GM13977 (cell line): ENCODE results near the gene CYFIP2.

Experiments
- DNase-seq: peaks from one replicate; pipeline ENCODE4 v3.0.0; 2012; ENCODE audit warnings: low spot score
- CTCF ChIP-seq: IDR thresholded peaks from 2 replicates; pipeline ENCODE4 v1.5.1; 2012; ENCODE audit warnings: mild to moderate bottlenecking, control low read depth; ENCODE audit not compliant: insufficient read depth; ENCODE audit errors: extremely low read depth, missing control alignments
- in situ Hi-C: fragments of 300-500 bp; cut with MboI; formaldehyde crosslinking; loops from one replicate; pipeline ENCODE4 v1.12.0; 2022; ENCODE audit warnings: low sequenced_read_pairs, low pct_unique_long_range_greater_than_20kb, mixed read lengths, inconsistent platforms; ENCODE audit not compliant: unreplicated experiment

CYFIP2 gene

DNA sequence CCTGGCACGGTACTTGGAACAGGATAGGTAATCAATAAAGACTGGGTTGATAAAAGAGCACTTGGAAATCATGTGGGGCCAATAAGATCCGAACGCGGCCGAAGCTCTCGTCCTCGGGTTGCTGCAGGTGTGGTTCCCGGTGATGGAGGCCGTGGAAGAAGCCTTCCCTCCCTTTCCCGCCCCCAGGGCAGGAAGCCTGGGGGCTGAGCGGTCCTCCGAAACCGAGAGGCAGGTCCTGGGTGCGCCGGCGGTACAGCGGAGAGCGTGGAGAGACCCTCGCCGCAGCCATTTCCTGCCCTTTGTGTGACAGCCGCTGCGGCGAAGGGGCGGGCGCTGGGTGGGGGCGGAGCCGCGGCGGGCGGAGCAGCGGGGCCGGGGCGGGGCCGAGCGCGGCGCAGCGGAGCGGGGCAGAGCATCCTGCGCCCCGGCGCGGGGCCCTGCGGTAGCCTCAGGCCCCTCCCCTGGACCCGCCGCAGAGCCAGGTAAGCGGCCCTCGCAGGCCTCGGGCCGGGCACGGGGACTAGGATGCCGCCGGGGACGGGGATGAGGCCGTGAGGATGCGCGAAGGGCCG lies at the start of gene CYFIP2:
Gene CYFIP2, plus strand, starts transcription at position 410 of the 572 bp plus-strand sequence. CDS start 19,239 bp downstream, outside the sequence.
- peak; percentile 93 for DNase-seq

GRCh38 chr5:157216391-157217142 lies 49.4 kb upstream of the CYFIP2 start:
- in situ Hi-C loops, result no loop called here
- no peak for TF ChIP-seq CTCF
- DNase-seq, result no peak

More for the DNA sequence above, at the start of gene CYFIP2:
- no peak for TF ChIP-seq CTCF
- in situ Hi-C loops, result no loop called here

DNA sequence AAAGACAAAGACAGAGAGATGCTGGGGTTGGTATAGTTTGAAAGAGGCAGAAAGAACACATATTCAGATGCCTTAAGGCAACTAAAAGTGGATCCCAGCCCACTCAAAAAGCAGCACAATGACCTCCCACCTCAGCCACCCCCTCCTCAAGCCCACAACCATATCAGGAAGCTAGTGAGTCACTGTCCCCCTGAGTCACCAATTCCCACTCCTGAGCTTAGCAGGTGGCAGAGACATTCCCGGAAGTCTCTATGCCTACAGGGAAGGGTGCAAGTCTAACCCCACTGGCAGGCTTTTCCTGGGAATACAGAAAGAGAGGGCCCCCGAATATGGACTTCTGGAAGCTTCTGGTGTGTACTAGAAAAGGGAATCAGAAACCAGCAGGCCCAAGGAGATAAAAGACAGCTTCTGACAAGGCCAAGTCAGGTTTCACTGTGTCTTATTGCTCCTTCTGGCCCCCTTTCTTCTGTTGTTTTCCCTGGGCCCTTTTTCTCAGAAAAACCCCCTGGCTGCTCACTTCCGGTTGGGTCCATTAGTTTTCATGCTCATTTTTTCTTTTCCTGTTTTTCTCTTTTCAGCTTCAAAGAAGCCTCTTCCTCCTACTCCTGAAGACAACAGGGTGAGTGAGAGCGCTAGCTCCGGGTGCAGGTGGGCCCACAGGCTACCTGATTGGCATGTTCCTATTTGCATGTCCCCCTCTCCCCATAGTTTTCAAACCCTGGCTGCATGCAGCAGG lies 48.5 kb upstream of the CYFIP2 start:
- in situ Hi-C loops, result no loop called here
- no peak for DNase-seq
- TF ChIP-seq CTCF, result no peak

- in situ Hi-C loops, result no loop called here
- TF ChIP-seq CTCF, result no peak
- DNase-seq, result peak; percentile 46
Observed at GRCh38 chr5:157219491-157220271, 46.2 kb upstream of the CYFIP2 start.

- no peak for TF ChIP-seq CTCF
- in situ Hi-C loops, result no loop called here
- no peak for DNase-seq
Observed at GRCh38 chr5:157221959-157222358, 44.0 kb upstream of the CYFIP2 start.

DNA sequence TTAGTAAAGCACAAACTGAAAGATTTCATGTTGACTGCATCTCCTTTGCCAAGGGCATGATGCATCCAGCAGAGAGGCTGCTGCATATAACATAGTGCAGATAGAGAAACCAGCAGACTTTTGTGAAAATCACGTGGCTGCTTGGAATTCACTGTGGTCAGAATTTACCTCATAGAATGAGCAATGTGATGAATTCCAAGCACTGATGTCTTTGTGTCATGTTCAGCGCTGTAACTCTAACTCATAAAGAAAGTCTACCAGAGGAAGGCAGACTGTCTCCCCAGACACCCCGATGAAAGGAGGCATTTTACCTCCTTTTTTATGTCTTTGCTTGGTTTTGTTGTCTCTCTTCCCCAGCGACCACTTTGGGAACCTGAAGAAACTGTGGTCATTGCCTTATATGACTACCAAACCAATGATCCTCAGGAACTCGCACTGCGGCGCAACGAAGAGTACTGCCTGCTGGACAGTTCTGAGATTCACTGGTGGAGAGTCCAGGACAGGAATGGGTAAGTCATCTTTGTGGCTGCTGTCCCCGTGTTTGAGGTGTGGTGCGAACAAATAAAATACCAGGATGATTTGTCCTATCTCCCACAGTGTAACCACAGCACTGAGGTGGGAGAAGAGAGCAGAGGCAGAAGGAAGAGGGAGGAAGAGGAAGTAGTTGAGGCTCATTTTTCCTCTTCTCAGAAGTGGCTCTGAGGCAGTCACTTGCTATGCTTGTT lies 43.3 kb upstream of the CYFIP2 start:
- DNase-seq, result no peak
- in situ Hi-C loops, result no loop called here
- no peak for TF ChIP-seq CTCF
